Stimulated activated CD4-positive, alpha-beta T cell treated with anti-CD3 and anti-CD28 coated beads, Interleukin-1b, Interleukin-23, amount 100 ng/mL, for 48 hours (primary cell): ENCODE data around the gene GPR31.

Source experiments
- DNase-seq: peaks from one replicate; pipeline ENCODE4 v3.0.0-alpha.2; 2020

Gene GPR31

DNA sequence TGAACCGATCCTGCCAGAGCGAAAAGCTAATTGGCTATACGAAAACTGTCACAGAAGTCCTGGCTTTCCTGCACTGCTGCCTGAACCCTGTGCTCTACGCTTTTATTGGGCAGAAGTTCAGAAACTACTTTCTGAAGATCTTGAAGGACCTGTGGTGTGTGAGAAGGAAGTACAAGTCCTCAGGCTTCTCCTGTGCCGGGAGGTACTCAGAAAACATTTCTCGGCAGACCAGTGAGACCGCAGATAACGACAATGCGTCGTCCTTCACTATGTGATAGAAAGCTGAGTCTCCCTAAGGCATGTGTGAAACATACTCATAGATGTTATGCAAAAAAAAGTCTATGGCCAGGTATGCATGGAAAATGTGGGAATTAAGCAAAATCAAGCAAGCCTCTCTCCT, 20.7 kb downstream of the GPR31 start:
- DNase-seq, result no peak

DNA sequence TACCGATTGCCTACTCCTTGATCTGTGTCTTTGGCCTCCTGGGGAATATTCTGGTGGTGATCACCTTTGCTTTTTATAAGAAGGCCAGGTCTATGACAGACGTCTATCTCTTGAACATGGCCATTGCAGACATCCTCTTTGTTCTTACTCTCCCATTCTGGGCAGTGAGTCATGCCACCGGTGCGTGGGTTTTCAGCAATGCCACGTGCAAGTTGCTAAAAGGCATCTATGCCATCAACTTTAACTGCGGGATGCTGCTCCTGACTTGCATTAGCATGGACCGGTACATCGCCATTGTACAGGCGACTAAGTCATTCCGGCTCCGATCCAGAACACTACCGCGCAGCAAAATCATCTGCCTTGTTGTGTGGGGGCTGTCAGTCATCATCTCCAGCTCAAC, 21.4 kb downstream of the GPR31 start:
- no peak for DNase-seq

DNA sequence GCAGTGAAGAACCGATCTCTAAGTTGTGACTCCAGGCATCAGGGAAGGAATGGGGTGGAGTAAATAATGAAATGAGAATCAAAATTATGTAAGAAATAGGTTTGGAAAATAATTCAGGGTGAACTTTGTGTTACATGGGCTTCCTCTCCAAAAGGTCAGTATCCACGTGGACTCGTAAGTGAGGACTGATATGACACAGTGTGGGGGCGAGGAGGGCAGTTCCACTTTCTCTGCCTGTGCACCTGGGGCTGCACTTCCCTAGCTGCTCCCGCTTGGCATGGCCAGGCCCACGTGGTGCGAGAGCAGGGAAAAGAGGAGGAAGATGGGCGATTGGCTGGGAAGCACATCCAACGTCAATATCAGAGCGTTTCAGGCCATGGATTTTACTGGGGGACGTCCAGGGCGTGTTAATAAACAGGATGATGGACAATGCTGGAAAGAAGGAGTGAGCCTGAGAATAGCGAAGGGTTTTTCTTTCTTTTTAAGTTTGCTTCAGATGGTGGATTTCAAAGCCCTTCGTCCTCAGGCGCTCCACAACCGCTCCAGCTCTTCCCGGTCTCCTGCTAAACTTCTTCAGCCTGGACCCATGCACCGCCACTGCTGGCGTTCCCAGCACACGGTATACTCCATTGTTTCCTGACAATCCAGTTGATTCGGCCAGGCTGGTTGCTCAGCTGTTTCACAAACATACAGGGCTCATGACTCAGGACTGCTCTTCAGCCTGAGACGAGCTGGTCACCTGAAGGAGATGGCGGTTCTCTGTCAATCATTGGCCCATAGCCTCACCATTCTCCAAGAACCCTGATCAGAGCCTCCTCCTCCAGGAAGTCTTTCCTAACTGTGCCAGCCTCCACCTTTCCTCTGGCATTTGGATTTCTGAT, 23.1 kb downstream of the GPR31 start:
- DNase-seq, result no peak

DNA sequence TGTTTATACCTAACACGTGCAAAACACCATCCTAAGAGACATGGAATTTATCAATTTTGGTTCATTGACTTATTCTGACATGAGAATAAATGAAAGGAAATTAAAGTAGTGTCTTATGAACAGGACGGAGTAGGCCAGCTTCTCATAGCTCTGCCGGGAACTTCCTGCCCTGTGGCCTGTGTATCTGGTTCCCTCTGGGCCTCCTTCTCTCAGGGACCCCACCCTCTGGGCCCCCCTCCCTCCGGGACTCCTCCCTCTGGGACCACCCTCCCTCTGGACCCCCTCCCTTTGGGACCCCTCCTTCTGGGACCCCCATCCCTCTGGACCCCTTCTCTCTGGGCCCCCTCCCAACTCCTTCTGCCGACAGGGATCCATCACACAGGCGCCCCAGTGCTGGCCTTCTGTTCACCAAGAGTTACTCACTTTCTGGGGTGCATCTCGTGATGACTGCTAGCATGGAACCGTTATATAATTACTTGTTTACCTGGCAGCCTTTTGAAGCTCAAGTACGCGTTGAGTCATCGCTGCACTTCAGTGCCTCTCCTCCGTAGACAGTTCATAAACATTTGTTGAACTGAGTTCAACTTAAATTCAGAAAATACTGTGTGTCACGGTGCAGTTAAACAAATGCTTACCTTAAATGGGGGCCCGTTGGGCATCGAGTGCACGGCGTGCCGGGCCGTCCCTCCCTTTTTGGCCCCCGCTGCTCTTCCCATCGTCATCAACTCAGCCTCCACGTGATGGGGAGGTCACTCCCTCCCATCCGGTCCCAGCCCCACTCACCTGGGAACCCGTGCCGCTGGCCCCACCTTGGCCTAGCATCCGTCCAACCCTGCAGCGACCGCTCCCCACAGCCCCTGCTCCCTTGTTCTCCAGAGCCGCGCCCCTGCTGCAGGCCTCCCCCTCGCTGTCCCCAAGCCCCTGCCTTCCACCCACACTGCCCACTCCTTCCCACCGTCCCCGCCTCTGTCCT, 26.8 kb downstream of the GPR31 start:
- no peak for DNase-seq

DNA sequence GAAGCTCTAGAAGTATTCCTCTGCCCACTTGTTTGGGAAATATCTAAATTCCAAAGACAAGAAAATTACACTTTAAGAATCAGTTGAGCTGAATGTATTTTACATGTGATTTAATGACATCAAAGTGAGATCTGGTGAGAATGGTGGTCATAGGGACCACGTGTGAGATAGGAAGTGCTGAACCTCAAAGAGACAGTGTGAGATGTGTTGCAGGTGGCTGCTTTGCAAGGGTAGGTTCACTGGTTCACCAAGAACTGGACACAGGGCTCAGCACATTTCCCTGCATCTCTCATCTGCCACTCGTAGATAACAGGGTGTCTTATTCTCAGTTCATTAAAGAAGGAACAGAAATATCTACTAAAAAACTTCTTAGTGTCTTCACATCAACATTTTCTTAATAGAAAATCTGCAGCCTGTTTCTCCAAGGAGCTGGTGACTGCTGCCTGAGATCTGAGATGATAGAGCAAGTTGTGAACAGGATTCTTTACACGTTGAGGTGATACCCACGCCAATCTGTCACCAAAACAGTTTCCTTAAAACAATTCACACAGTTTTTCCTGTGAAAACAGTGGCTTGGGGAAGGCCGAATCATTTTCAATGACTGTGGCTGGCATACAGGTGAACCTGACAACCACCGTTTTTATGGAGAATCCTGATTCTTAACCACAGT, 27.6 kb downstream of the GPR31 start:
- no peak for DNase-seq

- no peak for DNase-seq
Measured at GRCh38 chr6:167129562-167129961, 28.2 kb downstream of the GPR31 start.

DNA sequence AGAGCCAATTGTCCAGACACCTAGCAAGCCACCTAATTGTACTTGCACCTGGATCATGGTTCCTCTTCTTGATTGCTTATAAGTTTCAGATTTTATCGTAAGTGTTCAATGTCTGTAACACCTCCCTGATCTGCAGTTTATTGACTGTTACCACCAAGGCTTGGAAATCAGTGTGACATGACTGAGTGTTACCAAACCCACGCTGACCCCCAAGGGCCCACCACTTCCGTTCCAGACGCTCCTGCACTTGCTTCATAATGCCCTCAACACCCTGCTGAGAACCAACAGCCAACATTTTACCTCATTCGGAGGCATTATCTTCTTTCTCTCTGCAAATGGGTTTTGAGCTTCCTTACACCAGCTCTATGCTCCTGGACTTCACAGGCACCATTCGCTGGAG, 28.6 kb downstream of the GPR31 start:
- no peak for DNase-seq

GRCh38 chr6:167127785-167128531, 29.8 kb downstream of the GPR31 start:
- DNase-seq, result no peak

GRCh38 chr6:167125855-167126349, 31.9 kb downstream of the GPR31 start:
- DNase-seq, result no peak

DNA sequence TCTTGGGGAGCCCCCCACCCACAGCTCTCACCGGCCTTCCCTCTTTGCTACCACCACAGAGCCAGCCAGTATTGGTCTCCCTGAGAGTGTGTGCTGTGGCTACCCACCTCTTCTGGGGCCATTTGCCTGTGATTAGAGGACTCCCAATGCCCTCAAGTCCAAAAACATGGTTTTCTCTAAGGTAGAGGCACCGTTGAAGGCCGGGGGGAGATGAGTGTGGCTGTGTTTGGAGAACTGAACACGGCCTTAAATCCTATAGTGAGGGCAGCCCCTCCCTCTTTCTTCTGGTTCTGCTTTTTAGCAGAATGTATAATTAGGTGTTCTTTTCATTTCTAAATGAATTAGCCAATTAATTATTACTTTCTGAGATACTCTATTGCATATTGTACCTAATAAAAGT, 32.4 kb downstream of the GPR31 start:
- DNase-seq, result no peak

DNA sequence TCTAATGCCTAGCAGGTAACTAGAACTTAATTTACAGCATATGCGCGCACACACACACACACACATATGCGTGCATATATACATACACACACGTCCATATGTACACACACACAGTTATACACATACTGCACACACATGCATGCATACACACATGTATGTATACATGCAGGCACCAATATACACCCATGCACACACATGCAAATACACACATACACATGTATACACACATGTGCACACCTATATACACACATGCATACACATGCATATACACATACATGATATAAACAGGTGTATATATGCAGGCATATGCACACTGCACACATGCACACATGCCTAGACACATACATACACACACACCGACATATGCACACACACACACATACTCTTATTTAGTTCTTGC, 33.0 kb downstream of the GPR31 start:
- no peak for DNase-seq

DNA sequence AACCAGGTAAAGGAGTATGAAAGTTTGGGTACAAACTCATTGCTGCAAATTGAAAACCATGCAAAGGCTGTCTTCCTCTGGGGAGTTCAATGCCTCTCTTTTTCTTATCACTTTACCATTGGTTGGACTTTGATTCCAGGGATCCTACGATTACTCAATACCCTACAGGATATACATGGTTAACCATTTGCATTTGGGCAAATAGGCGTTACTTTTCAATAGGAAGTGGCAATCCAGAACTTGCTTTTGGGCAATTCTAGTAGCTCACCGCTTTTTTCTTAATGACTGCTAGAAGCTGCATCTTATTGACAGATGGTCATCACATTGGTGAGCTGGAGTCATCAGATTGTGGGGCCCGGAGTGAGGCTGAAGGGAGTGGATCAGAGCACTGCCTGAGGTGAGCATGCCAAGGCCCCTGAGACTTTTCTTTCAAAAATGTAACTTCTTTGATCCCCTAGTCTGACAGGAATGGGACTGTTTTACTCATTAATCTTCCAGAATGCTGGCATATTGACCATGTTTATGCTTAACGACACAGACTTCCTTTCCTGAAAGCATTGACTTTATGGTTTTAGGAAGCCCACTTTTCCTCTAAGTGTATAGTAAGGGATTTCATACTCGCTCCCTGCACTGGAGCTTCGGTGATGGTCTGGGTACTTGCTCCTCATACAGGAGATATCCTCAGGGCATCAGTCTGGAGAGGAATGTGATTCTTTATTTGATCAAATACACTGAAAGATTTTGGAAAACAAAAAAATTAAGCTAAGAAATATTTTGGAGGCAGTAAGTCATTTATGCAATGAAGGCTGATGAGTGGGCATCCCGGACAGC, 34.7 kb downstream of the GPR31 start, which contains the start of gene CCR6:
CCR6 (plus strand) TSS at position 270 of the 831 bp plus-strand sequence. CDS start 13,039 bp downstream, outside the sequence.
- no peak for DNase-seq

DNA sequence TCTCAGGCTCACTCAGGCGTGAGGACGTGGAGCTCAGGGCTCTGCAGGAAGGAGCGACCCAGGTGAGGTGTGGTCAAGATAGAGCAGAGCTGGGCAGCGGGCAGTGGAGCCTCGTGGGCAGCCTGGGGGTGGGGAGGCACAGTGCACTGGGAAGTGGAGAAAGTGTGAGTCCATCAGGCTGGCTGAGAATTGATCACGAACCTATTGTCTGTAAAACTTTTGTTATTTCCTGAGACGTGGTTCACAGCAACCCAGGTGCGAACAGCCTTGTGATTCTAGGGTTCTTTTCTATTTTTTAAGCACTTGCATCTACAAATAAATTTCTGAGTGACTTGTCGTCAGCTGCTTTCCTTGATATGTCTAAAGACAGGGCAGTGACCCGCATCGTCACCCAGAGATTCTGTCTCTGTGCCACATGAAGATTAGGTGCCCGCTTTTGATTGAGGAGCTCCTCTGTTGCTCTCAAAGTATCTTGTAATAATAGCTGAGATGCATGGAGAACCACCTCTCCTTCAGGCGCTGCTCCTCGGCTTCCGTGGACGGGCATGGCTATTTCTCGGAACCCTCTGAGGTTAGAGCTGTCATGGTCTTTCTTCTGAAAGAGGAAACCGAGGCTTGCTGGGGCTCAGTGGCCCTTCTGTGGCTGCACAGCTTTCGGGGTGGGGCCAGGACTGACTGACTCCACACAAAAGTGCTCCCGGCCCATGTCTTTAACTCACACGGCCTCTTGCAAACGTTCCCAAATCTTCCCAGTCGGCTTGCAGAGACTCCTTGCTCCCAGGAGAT, 35.5 kb downstream of the GPR31 start:
- no peak for DNase-seq

DNA sequence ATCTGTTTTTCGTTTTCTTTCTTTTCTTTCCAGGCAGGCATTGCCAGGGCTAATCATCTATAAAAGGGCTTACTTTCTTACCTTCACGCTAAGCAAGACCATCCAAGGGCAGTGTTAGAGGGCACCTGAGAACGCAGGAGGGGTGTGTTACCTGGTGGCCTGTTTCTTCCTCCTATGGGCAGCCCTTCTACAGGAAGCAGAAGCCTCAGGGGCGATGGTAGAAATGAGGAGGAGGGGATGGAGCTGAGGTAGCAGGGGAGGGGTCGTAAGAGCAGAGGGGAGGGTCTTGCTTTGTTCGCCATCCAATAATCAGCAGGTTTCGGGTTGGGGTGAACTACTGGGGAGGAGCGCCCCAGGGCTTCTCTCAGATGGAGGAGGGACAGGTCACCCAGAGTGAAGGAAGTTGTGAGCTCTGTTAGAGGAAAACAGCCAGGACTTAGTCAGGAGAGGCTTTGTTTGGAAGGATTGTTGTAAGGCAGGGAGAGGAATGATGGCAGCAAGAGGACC, 36.4 kb downstream of the GPR31 start:
- no peak for DNase-seq

DNA sequence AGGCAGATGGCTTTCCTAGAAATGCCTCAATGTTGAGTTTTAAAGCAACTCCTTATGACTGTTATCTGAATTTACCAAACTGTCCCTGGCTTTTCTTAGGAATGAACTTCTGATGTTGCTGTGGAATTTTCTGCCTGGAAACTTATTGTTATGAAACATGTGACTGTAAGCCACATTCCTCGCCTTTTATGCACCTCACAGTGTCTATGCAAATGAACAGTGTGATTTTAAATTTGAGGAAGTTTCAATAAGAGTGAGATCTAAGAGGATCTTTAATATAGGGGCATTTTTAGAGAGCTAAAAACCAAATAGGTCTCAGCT, 37.2 kb downstream of the GPR31 start:
- DNase-seq, result no peak

DNA sequence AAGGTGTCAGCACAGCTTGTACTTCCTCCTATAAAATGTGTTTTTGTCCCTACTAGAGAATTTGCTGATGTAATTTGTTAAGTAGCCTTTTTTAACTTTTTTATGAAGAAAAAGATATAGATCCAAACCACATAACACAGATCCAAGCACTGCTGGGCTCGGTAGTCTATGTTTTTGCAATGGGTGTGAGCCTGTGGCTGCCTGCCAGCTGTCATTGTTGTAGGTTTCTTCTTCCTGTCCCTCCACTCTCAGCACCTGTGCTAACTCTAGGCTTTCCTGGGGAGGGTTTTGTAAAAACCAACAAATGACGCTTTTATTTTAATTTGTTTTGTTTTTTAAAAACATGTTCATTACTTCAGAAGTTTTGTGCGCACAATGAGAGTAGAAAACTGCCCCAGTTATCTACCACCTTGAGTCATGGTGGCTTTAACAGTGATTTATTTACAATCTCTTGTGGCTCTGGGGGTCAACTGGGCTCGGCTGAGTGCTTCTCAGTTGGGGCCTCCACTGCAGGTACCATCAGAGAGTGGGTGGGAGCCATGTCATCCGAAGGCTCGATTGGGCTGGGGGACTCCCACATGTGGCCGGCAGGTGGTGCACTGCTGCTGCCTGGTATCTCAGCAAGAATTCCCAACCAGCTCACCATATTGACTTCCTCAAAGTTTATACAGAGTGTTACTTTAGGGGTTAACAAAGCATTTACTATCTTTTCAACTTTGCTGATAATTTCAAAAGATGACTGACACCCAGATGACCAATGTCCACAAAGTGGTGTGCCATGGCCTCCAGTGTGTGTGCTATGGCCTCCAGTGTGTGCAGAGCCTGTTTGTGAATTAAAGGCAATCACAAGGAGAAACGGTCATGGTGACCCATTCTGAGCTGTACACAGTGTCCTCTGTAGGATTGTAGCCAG, 37.9 kb downstream of the GPR31 start:
- no peak for DNase-seq

- DNase-seq, result no peak
Measured at GRCh38 chr6:167118839-167119238, 38.9 kb downstream of the GPR31 start.

- no peak for DNase-seq
Measured at GRCh38 chr6:167118006-167118405, 39.8 kb downstream of the GPR31 start.

DNA sequence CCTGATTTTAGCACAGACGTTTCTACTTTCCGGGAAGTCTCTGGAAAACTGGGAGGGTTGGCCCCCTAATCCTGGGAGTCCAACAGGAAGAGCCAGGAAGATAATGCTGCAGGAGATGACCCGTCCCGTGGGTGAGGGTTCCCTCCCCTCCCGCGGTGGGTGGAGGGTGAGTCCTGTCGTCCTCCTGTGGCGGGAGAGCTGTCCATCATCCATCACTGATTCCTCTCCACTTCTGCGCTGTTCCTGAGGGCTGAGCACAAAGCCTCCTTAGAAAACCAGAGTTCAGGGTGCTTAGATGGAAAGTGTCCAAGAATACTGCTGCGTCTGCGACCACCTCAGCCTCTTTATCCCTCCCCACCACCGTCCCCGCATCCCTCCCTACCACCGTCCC, 40.9 kb downstream of the GPR31 start:
- no peak for DNase-seq
